NT2/D1 (cell line): ENCODE measurements around the gene BACH2.
"Not testable (repeated sequence)": the region's sequence is repeated elsewhere in the genome, so short reads cannot be mapped to it uniquely, and the experiment has no call there.

Source experiments
- DNase-seq: peaks from one replicate; pipeline ENCODE4 v3.0.0-alpha.2; 2011; ENCODE audit warnings: low read depth, low spot score
- H3K27me3 ChIP-seq: 2 replicates; pipeline ENCODE4 v1.6.0; 2011; ENCODE audit warnings: mild to moderate bottlenecking; ENCODE audit not compliant: insufficient read length, insufficient read depth
- H3K36me3 ChIP-seq: 2 replicates; pipeline ENCODE4 v1.6.1; 2011; ENCODE audit warnings: mild to moderate bottlenecking, low read length, mixed read lengths; ENCODE audit not compliant: insufficient read depth, insufficient read length
- H3K4me1 ChIP-seq: 2 replicates; pipeline ENCODE4 v1.5.1; 2011; ENCODE audit not compliant: insufficient read depth, insufficient read length
- H3K4me3 ChIP-seq: 2 replicates; pipeline ENCODE4 v1.5.1; 2011; ENCODE audit warnings: low read depth; ENCODE audit not compliant: insufficient read length
- H3K9ac ChIP-seq: 2 replicates; pipeline ENCODE4 v1.6.0; 2011; ENCODE audit warnings: low read depth; ENCODE audit not compliant: insufficient read length
- H3K9me3 ChIP-seq: 2 replicates; pipeline ENCODE4 v1.5.1; 2011; ENCODE audit warnings: mild to moderate bottlenecking, low read length; ENCODE audit not compliant: insufficient read depth
- SUZ12 ChIP-seq: IDR thresholded peaks from 2 replicates; pipeline ENCODE4 v1.6.1; 2011; ENCODE audit not compliant: insufficient read length, insufficient read depth; ENCODE audit errors: extremely low read depth
- YY1 ChIP-seq: IDR thresholded peaks from 2 replicates; pipeline ENCODE4 v1.6.1; 2011; ENCODE audit not compliant: insufficient read length, insufficient read depth
- ZNF274 ChIP-seq: IDR thresholded peaks from 2 replicates; pipeline ENCODE4 v1.6.1; 2011; ENCODE audit warnings: mild to moderate bottlenecking, low read depth, low read length

Gene BACH2

DNA sequence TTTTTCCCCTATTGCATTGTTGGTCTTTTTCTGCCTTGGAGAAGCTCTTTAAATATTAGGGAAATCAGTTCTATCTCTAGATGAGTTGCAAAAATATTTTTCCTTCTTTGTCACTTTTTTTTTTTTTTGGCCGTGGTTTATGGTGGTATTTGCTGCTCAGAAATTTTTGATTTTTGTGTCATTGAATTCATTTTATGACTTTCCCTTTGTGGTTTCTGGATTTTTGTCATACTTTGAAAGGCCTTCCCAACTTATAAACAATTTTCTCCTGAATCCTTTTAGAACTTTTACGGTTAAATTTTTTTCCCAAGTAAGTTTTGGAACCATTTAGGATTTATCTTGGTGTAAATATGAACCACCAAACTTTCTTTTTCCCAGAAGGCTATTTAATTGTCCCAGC, 256.7 kb downstream of the BACH2 start:
- Histone ChIP-seq H3K4me1 (no peaks in the 10 kb centered on the region), H3K4me3 (no peak overlapping the region), H3K9me3 (no peaks in the 10 kb centered on the region), H3K36me3 (no peaks in the 10 kb centered on the region), H3K27me3 (no peaks in the 10 kb centered on the region), H3K9ac (no peak overlapping the region)
- TF ChIP-seq ZNF274, result no peak
- no peak for TF ChIP-seq YY1
- no peak for TF ChIP-seq SUZ12
- no peak for DNase-seq

DNA sequence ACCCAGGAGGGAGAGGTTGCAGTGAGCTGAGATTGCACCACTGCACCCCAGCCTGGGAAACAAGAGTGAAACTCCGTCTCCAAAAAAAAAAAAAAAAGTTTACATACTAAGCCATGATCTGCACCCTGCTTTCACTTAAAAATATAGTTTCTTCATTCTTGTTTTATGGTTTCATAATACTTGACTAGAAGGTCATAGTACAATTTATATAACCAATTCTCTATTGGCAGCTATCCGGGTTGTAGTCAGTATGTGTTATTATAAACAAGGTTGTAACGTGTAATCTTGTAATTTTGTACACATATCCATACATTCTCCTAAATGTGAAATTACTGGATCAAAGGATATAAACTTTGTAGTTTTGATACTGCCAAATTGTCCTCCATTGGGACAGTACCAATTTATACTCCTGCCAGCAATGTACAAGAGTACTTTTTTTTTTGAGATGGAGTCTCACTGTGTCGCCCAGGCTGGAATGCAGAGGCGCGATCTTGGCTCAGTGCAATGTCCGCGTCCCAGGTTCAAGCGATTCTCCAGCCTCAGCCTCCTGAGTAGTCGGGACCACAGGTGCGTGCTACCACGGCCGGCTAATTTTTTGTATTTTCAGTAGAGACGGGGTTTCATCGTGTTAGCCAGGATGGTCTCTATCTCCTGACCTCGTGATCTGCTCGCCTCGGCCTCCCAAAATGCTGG, 257.5 kb downstream of the BACH2 start:
- TF ChIP-seq SUZ12 (no peak), ZNF274 (no peak), YY1 (no peak)
- H3K4me3 ChIP-seq, result no peak overlapping the region
- H3K9ac ChIP-seq, result no peak overlapping the region
- H3K4me1 ChIP-seq, result no peaks in the 10 kb centered on the region
- no peak for DNase-seq
- H3K9me3 ChIP-seq, result no peaks in the 10 kb centered on the region
- H3K27me3 ChIP-seq, result no peaks in the 10 kb centered on the region
- H3K36me3 ChIP-seq, result no peaks in the 10 kb centered on the region

DNA sequence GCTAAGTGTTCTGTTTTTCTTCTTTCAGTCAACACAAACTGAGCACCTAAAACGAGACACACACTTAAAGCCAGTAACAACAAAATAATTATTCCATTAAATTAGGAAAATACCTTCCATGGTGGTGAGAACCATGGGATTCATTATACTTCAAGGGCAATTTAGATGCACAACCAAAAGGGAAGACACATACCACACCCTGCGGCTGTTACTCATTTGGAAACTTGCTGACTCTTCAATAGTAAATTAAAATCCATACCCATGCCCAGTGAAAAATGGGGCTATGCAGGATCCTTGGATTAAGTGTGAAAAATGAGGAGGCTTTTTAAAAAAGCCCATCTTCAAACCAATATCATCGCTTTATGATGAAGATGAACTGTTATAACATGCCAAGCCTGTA, 259.7 kb downstream of the BACH2 start:
- TF ChIP-seq YY1 (no peak), ZNF274 (no peak), SUZ12 (no peak)
- Histone ChIP-seq H3K9ac (no peak overlapping the region), H3K4me1 (no peaks in the 10 kb centered on the region), H3K36me3 (no peaks in the 10 kb centered on the region), H3K4me3 (no peak overlapping the region), H3K9me3 (no peaks in the 10 kb centered on the region), H3K27me3 (no peaks in the 10 kb centered on the region)
- DNase-seq, result no peak

DNA sequence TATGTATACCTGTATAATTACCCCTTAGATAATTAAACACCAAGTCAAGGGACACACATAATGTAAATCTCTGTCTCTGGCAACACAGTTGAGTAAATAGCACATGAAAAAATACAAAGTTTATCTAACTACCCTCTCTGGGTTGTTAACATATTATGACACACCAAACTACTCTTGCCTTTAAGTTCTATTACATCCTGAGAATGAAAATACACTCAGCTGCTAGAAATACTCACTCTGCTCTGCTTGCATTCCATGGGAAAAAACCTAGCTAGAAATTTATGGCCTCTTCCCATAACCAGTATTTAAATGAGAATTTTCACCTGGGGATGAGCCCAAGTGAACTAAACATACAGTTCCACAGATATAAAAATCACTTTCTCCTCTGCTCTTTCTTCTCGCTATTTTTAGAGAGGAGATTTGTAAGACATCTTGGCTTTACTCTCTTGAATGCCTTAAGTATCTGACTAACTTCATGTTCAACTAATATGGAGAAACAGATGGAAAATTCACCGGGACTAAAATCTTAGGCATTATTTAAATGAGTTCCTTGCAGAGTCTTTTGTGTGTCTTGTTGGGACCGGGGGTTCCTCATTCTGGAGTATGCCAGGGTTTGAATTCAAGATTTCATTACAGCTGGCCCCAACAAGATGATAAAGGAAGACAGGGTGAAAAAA, 261.5 kb downstream of the BACH2 start:
- H3K36me3 ChIP-seq, result no peaks in the 10 kb centered on the region
- H3K9ac ChIP-seq, result no peak overlapping the region
- H3K27me3 ChIP-seq, result no peaks in the 10 kb centered on the region
- no peaks in the 10 kb centered on the region for H3K4me1 ChIP-seq
- no peak overlapping the region for H3K4me3 ChIP-seq
- no peak for TF ChIP-seq YY1
- no peak for TF ChIP-seq SUZ12
- TF ChIP-seq ZNF274, result no peak
- no peaks in the 10 kb centered on the region for H3K9me3 ChIP-seq
- no peak for DNase-seq

DNA sequence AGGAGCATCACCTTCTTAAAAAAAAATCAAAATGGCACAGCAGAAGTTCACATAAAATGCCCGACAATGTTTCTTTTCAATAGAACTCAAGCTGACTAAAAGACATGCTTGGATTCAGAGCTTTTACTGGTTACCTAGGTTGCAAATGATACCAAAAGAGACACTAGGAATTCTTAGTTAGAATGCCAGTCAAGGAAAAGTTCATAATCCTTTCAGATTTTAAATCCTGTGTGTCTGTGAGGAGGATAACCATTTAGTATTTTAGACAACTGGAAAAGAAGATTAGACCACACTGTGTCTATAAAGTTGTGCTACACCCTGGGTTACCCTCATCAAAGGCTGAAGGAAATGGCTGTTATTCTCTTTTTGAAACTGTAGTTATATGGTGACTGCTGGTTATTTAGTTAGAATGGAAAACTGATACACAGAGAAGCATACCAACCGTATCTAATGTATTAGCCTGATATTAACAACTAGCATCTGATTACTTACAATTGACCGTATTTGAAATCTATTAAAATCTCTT, 262.8 kb downstream of the BACH2 start:
- TF ChIP-seq SUZ12 (no peak), ZNF274 (no peak), YY1 (no peak)
- H3K9ac ChIP-seq, result no peak overlapping the region
- no peaks in the 10 kb centered on the region for H3K4me1 ChIP-seq
- DNase-seq, result no peak
- H3K9me3 ChIP-seq, result no peaks in the 10 kb centered on the region
- no peak overlapping the region for H3K4me3 ChIP-seq
- no peaks in the 10 kb centered on the region for H3K36me3 ChIP-seq
- no peaks in the 10 kb centered on the region for H3K27me3 ChIP-seq

DNA sequence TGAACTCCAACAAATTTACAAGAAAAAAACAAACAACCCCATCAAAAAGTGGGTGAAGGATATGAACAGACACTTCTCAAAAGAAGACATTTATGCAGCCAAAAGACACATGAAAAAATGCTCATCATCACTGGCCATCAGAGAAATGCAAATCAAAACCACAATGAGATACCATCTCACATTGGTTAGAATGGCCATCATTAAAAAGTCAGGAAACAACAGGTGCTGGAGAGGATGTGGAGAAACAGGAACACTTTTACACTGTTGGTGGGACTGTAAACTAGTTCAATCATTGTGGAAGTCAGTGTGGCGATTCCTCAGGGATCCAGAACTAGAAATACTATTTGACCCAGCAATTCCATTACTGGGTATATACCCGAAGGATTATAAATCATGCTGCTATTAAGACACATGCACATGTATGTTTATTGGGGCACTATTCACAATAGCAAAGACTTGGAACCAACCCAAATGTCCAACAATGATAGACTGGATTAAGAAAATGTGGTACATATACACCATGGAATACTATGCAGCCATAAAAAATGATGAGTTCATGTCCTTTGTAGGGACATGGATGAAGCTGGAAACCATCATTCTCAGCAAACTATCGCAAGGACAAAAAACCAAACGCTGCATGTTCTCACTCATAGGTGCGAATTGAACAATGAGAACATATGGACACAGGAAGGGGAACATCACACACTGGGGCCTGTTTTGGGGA, 264.0 kb downstream of the BACH2 start:
- not testable (repeated sequence) for H3K9me3 ChIP-seq, H3K27me3 ChIP-seq, DNase-seq, H3K36me3 ChIP-seq, H3K9ac ChIP-seq, H3K4me1 ChIP-seq, H3K4me3 ChIP-seq

DNA sequence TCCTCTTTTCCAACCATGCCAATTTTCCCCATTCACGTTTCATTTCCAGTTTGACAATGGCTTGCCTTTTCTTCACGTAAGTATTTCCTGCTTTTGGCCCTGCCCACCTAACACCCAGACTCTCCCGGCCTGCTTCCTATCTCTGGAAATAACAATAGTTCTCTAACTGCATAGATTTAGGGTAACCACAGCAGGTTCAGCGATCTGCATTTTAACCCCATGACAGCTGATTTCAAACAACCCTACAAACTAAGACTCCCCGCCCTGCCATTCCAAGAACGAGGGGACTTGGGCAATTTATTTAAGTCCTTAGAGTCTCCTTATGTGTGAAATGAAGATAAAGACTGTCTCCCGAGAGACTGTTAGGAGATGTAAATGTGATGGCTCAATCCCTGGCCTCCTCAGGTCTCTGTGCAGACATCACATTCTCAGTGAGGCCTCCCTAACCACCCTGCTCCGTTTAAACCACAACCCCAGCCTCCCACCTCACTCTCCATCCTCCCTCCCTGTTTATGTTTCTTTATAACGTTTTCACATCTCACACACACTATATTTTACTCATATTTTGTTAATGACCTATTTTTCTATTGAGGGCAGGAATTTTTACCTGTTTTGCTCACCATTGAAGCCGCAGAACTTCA, 267.5 kb downstream of the BACH2 start:
- no peaks in the 10 kb centered on the region for H3K36me3 ChIP-seq
- no peaks in the 10 kb centered on the region for H3K4me1 ChIP-seq
- H3K27me3 ChIP-seq, result no peaks in the 10 kb centered on the region
- no peak for DNase-seq
- H3K4me3 ChIP-seq, result no peak overlapping the region
- no peak overlapping the region for H3K9ac ChIP-seq
- H3K9me3 ChIP-seq, result no peaks in the 10 kb centered on the region
- TF ChIP-seq YY1, result no peak
- TF ChIP-seq SUZ12, result no peak
- TF ChIP-seq ZNF274, result no peak
